ENCODE data around the gene ABHD17C. TPM values are rescaled to one million over a fixed set of nuclear protein-coding genes. Genes with fewer than 3 reads are reported as not detected.

ABHD17C gene
- total RNA-seq, 1 experiment from 2014 or later: 10.3 TPM

- BruUV-seq (replicated peaks): no TSS peak
- Histone ChIP-seq H3K4me1 (ENCODE audit: insufficient read depth, low read length) (peaks cover 16% of the 10 kb centered on the region), H3K27me3 (ENCODE audit: low read length) (no peaks in the 10 kb centered on the region), H3K79me2 (ENCODE audit: low read length) (no peaks in the 10 kb centered on the region), H3K9ac (ENCODE audit: low read length) (no peak overlapping the region), H3K27ac (ENCODE audit: low read length) (no peak overlapping the region), H4K20me1 (ENCODE audit: low read length) (no peaks in the 10 kb centered on the region), H3K4me2 (ENCODE audit: low read length) (no peak overlapping the region), H3K9me3 (ENCODE audit: low read length) (no peaks in the 10 kb centered on the region), H3K4me3 (ENCODE audit: low read length) (no peak overlapping the region), H3K9me2 (replicated peaks; ENCODE audit: low read length) (no peaks in the 10 kb centered on the region), H2AFZ (ENCODE audit: low read length) (no peak overlapping the region), H3F3A (ENCODE audit: low read length, unreplicated experiment) (no peaks in the 10 kb centered on the region), H3K36me3 (ENCODE audit: low read depth, low read length) (no peaks in the 10 kb centered on the region)
- DNase-seq: no peak
- intact Hi-C loops (cut with micrococcal nuclease): no loop called here
- ChIA-PET POLR2A (ENCODE audit: unreplicated experiment) (no interaction called here), CTCF (interaction anchor here (0.6 kb wide), 1 partner anchor 207 kb away, joined by 4 read pairs; no protein-coding TSS in a partner anchor)
- ATAC-seq: no peak
- TF ChIP-seq EZH2 (IDR thresholded peaks at IDR 0.05; ENCODE audit: low read length, unreplicated experiment) (no peak), EZH2phosphoT487 (IDR thresholded peaks at IDR 0.05; ENCODE audit: borderline replicate concordance, low read length) (no peak)
- TF ChIP-seq, protein P1, sequence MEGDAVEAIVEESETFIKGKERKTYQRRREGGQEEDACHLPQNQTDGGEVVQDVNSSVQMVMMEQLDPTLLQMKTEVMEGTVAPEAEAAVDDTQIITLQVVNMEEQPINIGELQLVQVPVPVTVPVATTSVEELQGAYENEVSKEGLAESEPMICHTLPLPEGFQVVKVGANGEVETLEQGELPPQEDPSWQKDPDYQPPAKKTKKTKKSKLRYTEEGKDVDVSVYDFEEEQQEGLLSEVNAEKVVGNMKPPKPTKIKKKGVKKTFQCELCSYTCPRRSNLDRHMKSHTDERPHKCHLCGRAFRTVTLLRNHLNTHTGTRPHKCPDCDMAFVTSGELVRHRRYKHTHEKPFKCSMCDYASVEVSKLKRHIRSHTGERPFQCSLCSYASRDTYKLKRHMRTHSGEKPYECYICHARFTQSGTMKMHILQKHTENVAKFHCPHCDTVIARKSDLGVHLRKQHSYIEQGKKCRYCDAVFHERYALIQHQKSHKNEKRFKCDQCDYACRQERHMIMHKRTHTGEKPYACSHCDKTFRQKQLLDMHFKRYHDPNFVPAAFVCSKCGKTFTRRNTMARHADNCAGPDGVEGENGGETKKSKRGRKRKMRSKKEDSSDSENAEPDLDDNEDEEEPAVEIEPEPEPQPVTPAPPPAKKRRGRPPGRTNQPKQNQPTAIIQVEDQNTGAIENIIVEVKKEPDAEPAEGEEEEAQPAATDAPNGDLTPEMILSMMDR (conservative IDR thresholded peaks at IDR 0.05; ENCODE audit: low read depth, low read length): no peak
Observed at GRCh38 chr15:80773792-80774352, 78.8 kb downstream of the ABHD17C start.

DNA sequence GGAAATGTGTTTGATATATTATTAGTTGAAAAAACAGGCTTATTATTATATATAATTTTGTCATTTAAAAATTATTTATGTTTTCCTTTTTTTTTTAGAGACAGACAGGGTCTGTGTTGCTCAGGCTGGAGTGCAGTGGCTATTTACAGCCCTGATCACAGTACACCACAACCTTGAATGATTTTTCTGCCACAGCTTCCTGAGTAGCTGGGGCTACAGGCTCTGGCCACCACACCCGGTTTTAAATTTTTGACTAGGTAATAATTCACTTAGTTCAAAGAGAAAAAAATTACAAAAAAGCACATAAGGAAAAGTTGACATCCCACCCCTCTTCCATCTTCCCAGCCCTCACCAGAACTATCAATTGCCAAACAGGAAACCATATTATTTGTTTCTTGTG lies 79.4 kb downstream of the ABHD17C start:
- Histone ChIP-seq H4K20me1 (ENCODE audit: low read length) (no peaks in the 10 kb centered on the region), H3K9me2 (replicated peaks; ENCODE audit: low read length) (no peaks in the 10 kb centered on the region), H3K4me3 (ENCODE audit: low read length) (no peak overlapping the region), H3K79me2 (ENCODE audit: low read length) (no peaks in the 10 kb centered on the region), H3K4me2 (ENCODE audit: low read length) (no peak overlapping the region), H3K27me3 (ENCODE audit: low read length) (no peaks in the 10 kb centered on the region), H3K9me3 (ENCODE audit: low read length) (no peaks in the 10 kb centered on the region), H2AFZ (ENCODE audit: low read length) (no peak overlapping the region), H3K36me3 (ENCODE audit: low read depth, low read length) (no peaks in the 10 kb centered on the region), H3K4me1 (ENCODE audit: insufficient read depth, low read length) (peaks cover 16% of the 10 kb centered on the region), H3K27ac (ENCODE audit: low read length) (no peak overlapping the region), H3F3A (ENCODE audit: low read length, unreplicated experiment) (no peaks in the 10 kb centered on the region), H3K9ac (ENCODE audit: low read length) (no peak overlapping the region)
- intact Hi-C loops (cut with micrococcal nuclease): no loop called here
- ChIA-PET POLR2A (ENCODE audit: unreplicated experiment) (no interaction called here), CTCF (interaction anchor here (0.6 kb wide), 1 partner anchor 207 kb away, joined by 4 read pairs; no protein-coding TSS in a partner anchor)
- TF ChIP-seq EZH2 (IDR thresholded peaks at IDR 0.05; ENCODE audit: low read length, unreplicated experiment) (no peak), EZH2phosphoT487 (IDR thresholded peaks at IDR 0.05; ENCODE audit: borderline replicate concordance, low read length) (no peak)
- BruUV-seq (replicated peaks): no TSS peak
- DNase-seq (no peak), ATAC-seq (no peak)

DNA sequence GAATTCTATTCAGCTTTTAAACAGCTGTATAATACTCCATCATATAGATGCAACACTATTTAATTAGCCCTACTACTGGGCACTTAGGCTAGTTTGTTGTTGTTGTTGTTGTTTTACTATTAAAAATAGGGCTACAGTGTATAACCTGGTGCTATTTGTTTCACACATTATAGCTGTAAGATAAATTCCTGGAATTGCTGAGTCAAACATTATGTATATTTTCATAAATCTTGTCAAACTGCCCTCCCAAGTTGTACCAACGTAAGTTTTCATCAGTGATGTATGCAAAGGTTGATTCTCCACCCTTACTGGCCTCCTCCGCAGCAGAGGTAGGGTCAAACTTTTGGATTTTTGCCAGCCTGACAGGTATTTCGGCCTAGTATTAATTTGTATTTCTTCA lies 80.2 kb downstream of the ABHD17C start:
- TF ChIP-seq EZH2 (IDR thresholded peaks at IDR 0.05; ENCODE audit: low read length, unreplicated experiment): no peak
- TF ChIP-seq, protein P1 (conservative IDR thresholded peaks at IDR 0.05; ENCODE audit: low read depth, low read length): no peak
- TF ChIP-seq EZH2phosphoT487 (IDR thresholded peaks at IDR 0.05; ENCODE audit: borderline replicate concordance, low read length): no peak
- CTCF ChIA-PET: interaction anchor here (1.1 to 5.3 kb wide), 2 partner anchors 30 to 208 kb away, joined by 5 to 44 read pairs; no protein-coding TSS in a partner anchor
- H3K9me2 ChIP-seq (replicated peaks; ENCODE audit: low read length): no peaks in the 10 kb centered on the region
- POLR2A ChIA-PET (ENCODE audit: unreplicated experiment): no interaction called here
- H3K9ac ChIP-seq (ENCODE audit: low read length): no peak overlapping the region
- H3F3A ChIP-seq (ENCODE audit: low read length, unreplicated experiment): no peaks in the 10 kb centered on the region
- H3K4me3 ChIP-seq (ENCODE audit: low read length): no peak overlapping the region
- H3K9me3 ChIP-seq (ENCODE audit: low read length): no peaks in the 10 kb centered on the region
- no peak overlapping the region for H3K4me2 ChIP-seq (ENCODE audit: low read length)
- peaks cover 21% of the 10 kb centered on the region for H3K4me1 ChIP-seq (ENCODE audit: insufficient read depth, low read length)
- H3K27ac ChIP-seq (ENCODE audit: low read length): no peak overlapping the region
- no peak for DNase-seq
- intact Hi-C loops (cut with micrococcal nuclease): loop anchor here (5.0 kb wide), 3 partner anchors 78 to 182 kb away; partner anchors contain the start of gene ABHD17C
- 0 out of 2 replicates have a peak, but pooled peaks cover 3% of the 10 kb centered on the region for H3K27me3 ChIP-seq (ENCODE audit: low read length)
- ATAC-seq: no peak
- H2AFZ ChIP-seq (ENCODE audit: low read length): no peak overlapping the region
- H4K20me1 ChIP-seq (ENCODE audit: low read length): no peaks in the 10 kb centered on the region
- no TSS peak for BruUV-seq (replicated peaks)
- H3K36me3 ChIP-seq (ENCODE audit: low read depth, low read length): no peaks in the 10 kb centered on the region
- no peaks in the 10 kb centered on the region for H3K79me2 ChIP-seq (ENCODE audit: low read length)

Data from PC-3 (cell line).